PC-9 (cell line): ENCODE measurements around the gene SNTG2. TPM values are rescaled to one million over a fixed set of nuclear protein-coding genes. Genes with fewer than 3 reads are reported as not detected.

ENCODE experiments used
- BruUV-seq: library from RNA; stranded (reverse); fragments of 400-500 nt; replicated peaks from 2 replicates; lab custom pipeline; 2021; lab: Mats Ljungman, UMichigan
- CTCF ChIA-PET: fragments of 300-600 bp; sonication (Branson Sonifier 250); formaldehyde crosslinking; loops from one replicate; lab custom pipeline; 2022; ENCODE audit warnings: antibody characterized with exemption; lab: Charles Lee
- POLR2A ChIA-PET: fragments of 300-600 bp; sonication (Branson Sonifier 250); formaldehyde crosslinking; loops from one replicate; lab custom pipeline; 2022; ENCODE audit warnings: antibody characterized with exemption; ENCODE audit not compliant: unreplicated experiment; lab: Charles Lee
- DNase-seq, 2 experiments: peaks; one replicate each; pipeline versions ENCODE4 v3.0.0 to v3.0.0-alpha.2; 2015 to 2022; ENCODE audit warnings: mixed read lengths in 1 of 2
- H2AFZ ChIP-seq: fragments of 200-600 bp; sonication (generic); 2 replicates; pipeline ENCODE4 v1.8.1; 2017; ENCODE audit warnings: antibody characterized with exemption
- H3F3A ChIP-seq: fragments of 200-600 bp; sonication (generic); 2 replicates; pipeline ENCODE4 v1.8.1; 2017; ENCODE audit warnings: antibody characterized with exemption, mild to moderate bottlenecking, low read depth; ENCODE audit not compliant: insufficient read depth
- H3K27ac ChIP-seq: fragments of 200-600 bp; sonication (generic); 2 replicates; pipeline ENCODE4 v1.6.1; 2016; ENCODE audit warnings: mixed run types
- H3K27me3 ChIP-seq: fragments of 200-600 bp; sonication (generic); 2 replicates; pipeline ENCODE4 v1.6.1; 2016; ENCODE audit warnings: low read depth, mixed run types; ENCODE audit not compliant: insufficient read depth
- H3K36me3 ChIP-seq: fragments of 200-600 bp; sonication (generic); 2 replicates; pipeline ENCODE4 v1.6.1; 2016; ENCODE audit warnings: low read depth, mixed run types
- H3K4me1 ChIP-seq: fragments of 200-600 bp; sonication (generic); replicated peaks from 2 replicates; pipeline ENCODE4 v1.6.1; 2016; ENCODE audit warnings: mixed run types; ENCODE audit not compliant: insufficient read depth
- H3K4me2 ChIP-seq: fragments of 200-600 bp; sonication (generic); 2 replicates; pipeline ENCODE4 v1.6.1; 2017; ENCODE audit warnings: mixed run types
- H3K4me3 ChIP-seq: fragments of 200-600 bp; sonication (generic); 2 replicates; pipeline ENCODE4 v1.6.1; 2016; ENCODE audit warnings: mixed run types
- H3K79me2 ChIP-seq: fragments of 200-600 bp; sonication (generic); 2 replicates; pipeline ENCODE4 v1.6.1; 2017; ENCODE audit warnings: low read depth, mixed run types
- H3K9me2 ChIP-seq: fragments of 200-600 bp; sonication (generic); 2 replicates; pipeline ENCODE4 v1.8.1; 2017; ENCODE audit warnings: mild to moderate bottlenecking; ENCODE audit not compliant: insufficient read depth
- H3K9me3 ChIP-seq: fragments of 200-600 bp; sonication (generic); 2 replicates; pipeline ENCODE4 v1.8.1; 2016; ENCODE audit warnings: low read depth; ENCODE audit not compliant: insufficient read depth
- H4K20me1 ChIP-seq: fragments of 200-600 bp; sonication (generic); 2 replicates; pipeline ENCODE4 v1.8.1; 2017; ENCODE audit not compliant: insufficient read depth
- EZH2 ChIP-seq: fragments of 200-600 bp; sonication (generic); IDR thresholded peaks from 2 replicates; pipeline ENCODE4 v1.8.0; 2017; ENCODE audit warnings: antibody characterized with exemption, low read depth
- intact Hi-C: fragments of 100-400 bp; cut with micrococcal nuclease; formaldehyde crosslinking; loops from one replicate; pipeline ENCODE4 v1.10.0; 2022; ENCODE audit not compliant: unreplicated experiment
- total RNA-seq: library from RNA; stranded (reverse); gene quantifications from 2 replicates; pipeline ENCODE4 v1.2.3, GENCODE V29; 2021
- TF ChIP-seq, protein P1 (sequence below): fragments of 200-600 bp; sonication (generic); conservative IDR thresholded peaks from 2 replicates; pipeline ENCODE4 v1.6.1; 2017; ENCODE audit warnings: mixed run types, antibody characterized with exemption, mild to moderate bottlenecking, moderate library complexity

The SNTG2 gene
- total RNA-seq, 1 experiment from 2014 or later: not detected

DNA sequence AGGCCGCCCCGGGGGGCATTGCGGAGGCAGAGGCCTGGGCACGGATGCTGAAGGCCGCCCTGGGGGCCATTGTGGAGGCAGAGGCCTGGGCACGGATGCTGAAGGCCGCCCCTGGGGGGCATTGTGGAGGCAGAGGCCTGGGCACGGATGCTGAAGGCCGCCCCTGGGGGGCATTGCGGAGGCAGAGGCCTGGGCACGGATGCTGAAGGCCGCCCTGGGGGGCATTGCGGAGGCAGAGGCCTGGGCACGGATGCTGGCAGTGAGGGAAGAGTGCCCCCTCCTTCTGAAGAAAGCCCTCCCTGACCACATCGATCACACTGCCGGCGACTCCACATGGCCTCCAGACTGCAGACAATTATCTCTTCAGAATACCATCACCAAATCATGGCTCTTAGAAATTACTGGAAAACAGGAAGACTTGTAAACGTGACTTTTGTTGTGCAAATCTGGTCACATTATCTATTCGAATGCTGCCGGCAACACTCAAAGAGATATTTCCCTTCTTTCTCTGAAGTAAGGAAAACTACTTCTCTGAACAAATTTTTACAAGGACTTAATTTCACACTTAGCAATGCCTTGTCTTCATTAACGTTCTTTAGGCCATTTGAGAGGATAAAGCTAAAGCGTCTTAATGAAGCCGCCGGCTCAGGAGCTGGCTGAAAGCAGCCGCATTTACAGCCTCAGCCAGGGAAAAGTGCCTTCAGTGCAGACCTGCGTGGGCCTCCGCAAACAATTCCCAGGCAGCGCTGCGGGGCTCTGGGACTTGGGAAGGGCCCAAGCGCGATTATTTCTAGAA is 18.1 kb upstream of the SNTG2 start:
- Histone ChIP-seq H4K20me1 (no peaks in the 10 kb centered on the region), H3K27ac (no peak overlapping the region), H3K79me2 (no peaks in the 10 kb centered on the region), H3K4me2 (no peak overlapping the region), H3K9me3 (no peaks in the 10 kb centered on the region), H3K4me1 (no peaks in the 10 kb centered on the region), H3K27me3 (peaks cover 83% of the 10 kb centered on the region), H2AFZ (no peak overlapping the region), H3K36me3 (no peaks in the 10 kb centered on the region), H3K4me3 (no peak overlapping the region), H3F3A (no peaks in the 10 kb centered on the region), H3K9me2 (no peaks in the 10 kb centered on the region)
- ChIA-PET CTCF (no interaction called here), POLR2A (interaction anchor here (0.6 kb wide), 1 partner anchor 303 kb away, joined by 8 read pairs; no protein-coding TSS in a partner anchor)
- no peak for DNase-seq
- intact Hi-C loops: no loop called here
- BruUV-seq: no TSS peak
- TF ChIP-seq, protein P1, sequence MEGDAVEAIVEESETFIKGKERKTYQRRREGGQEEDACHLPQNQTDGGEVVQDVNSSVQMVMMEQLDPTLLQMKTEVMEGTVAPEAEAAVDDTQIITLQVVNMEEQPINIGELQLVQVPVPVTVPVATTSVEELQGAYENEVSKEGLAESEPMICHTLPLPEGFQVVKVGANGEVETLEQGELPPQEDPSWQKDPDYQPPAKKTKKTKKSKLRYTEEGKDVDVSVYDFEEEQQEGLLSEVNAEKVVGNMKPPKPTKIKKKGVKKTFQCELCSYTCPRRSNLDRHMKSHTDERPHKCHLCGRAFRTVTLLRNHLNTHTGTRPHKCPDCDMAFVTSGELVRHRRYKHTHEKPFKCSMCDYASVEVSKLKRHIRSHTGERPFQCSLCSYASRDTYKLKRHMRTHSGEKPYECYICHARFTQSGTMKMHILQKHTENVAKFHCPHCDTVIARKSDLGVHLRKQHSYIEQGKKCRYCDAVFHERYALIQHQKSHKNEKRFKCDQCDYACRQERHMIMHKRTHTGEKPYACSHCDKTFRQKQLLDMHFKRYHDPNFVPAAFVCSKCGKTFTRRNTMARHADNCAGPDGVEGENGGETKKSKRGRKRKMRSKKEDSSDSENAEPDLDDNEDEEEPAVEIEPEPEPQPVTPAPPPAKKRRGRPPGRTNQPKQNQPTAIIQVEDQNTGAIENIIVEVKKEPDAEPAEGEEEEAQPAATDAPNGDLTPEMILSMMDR: no peak
- 0 out of 2 replicates have a peak, but pooled peaks have one; percentile 53 for TF ChIP-seq EZH2

DNA sequence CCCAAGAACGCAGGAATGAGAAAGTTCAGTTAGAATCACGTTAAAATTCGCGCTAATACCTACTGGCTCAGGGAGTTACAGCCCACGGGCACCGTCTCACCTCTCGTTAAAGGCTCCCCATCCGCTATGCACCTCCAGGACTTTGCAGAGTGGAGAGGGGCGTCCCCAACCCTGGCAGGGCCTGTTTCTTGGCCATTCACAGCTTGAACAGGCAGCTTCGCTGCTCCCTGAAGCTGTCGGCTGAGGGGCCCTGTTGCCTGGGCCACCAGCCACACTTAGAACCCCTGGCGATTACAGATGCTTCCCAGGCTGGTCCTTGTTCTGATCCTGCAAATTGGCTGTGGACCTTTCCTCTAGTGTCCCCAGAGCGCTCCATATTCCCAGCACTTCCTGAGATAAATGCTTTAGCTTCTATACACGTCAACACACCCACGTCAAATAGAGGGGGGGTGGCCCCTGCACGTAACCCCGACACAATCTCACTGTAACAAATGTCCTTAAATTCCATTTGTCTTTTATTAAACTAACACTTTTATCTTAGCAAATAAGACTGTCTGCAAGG is 16.8 kb upstream of the SNTG2 start:
- H2AFZ ChIP-seq: no peak overlapping the region
- H3F3A ChIP-seq: no peaks in the 10 kb centered on the region
- no peak overlapping the region for H3K27ac ChIP-seq
- DNase-seq: no peak
- no peaks in the 10 kb centered on the region for H3K9me3 ChIP-seq
- H4K20me1 ChIP-seq: no peaks in the 10 kb centered on the region
- H3K4me3 ChIP-seq: no peak overlapping the region
- peaks cover 90% of the 10 kb centered on the region for H3K27me3 ChIP-seq
- CTCF ChIA-PET: interaction anchor here (0.6 kb wide), 1 partner anchor 916 kb away, joined by 5 read pairs; no protein-coding TSS in a partner anchor
- TF ChIP-seq, protein P1: no peak
- no peak for TF ChIP-seq EZH2
- H3K4me2 ChIP-seq: no peak overlapping the region
- POLR2A ChIA-PET: no interaction called here
- H3K79me2 ChIP-seq: no peaks in the 10 kb centered on the region
- H3K36me3 ChIP-seq: no peaks in the 10 kb centered on the region
- BruUV-seq: no TSS peak
- H3K9me2 ChIP-seq: no peaks in the 10 kb centered on the region
- no peaks in the 10 kb centered on the region for H3K4me1 ChIP-seq
- intact Hi-C loops: no loop called here

DNA sequence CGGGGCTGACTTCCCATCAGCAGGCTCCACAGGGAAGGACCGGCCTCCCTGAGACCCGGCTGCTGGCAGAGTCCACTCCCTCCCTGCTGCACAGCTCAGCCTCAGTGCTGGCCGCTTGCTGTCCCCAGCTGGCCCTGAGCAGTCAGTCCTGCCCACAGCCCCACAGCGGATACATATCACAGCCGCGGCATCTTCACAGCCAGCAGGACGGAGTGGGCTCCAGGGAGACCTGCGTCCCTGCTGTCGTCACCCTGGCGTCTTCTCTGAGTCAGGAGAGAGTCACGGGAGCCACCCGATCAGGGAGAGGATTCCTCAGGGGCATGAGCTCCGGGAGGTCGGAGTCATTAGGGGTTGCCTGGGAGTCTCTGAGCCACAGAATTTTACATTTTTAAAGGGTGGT is 13.1 kb upstream of the SNTG2 start:
- no peaks in the 10 kb centered on the region for H3F3A ChIP-seq
- peaks cover 87% of the 10 kb centered on the region for H3K27me3 ChIP-seq
- no peak for DNase-seq
- no peaks in the 10 kb centered on the region for H3K79me2 ChIP-seq
- intact Hi-C loops: no loop called here
- H3K36me3 ChIP-seq: no peaks in the 10 kb centered on the region
- H4K20me1 ChIP-seq: no peaks in the 10 kb centered on the region
- no peak overlapping the region for H3K4me3 ChIP-seq
- no peaks in the 10 kb centered on the region for H3K9me2 ChIP-seq
- CTCF ChIA-PET: no interaction called here
- POLR2A ChIA-PET: no interaction called here
- H2AFZ ChIP-seq: no peak overlapping the region
- no peaks in the 10 kb centered on the region for H3K4me1 ChIP-seq
- H3K9me3 ChIP-seq: no peaks in the 10 kb centered on the region
- no peak overlapping the region for H3K4me2 ChIP-seq
- no TSS peak for BruUV-seq
- TF ChIP-seq, protein P1: no peak
- no peak for TF ChIP-seq EZH2
- no peak overlapping the region for H3K27ac ChIP-seq
